Esophagus muscularis mucosa (tissue), 4 donors: ENCODE results near the gene PLA2R1. TPM values are rescaled to one million over a fixed set of nuclear protein-coding genes. Genes with fewer than 3 reads are reported as not detected.

Experiments
- DNase-seq: peaks from one replicate; pipeline ENCODE4 v3.0.0-alpha.2; 2017; ENCODE audit errors: extremely low spot score
- H3K27ac ChIP-seq, 4 donors: fragments of 200-600 bp; sonication (generic); replicated peaks in 1 of 4; 1 replicate in 3 of 4; 2 replicates in 1 of 4; pipeline ENCODE4 v1.5.1; 2016 to 2019; ENCODE audit warnings: mild to moderate bottlenecking in 1 of 4
- H3K27me3 ChIP-seq, 4 donors: fragments of 200-600 bp; sonication (generic); one replicate each; pipeline versions ENCODE4 v1.5.1 to v1.6.0; 2016 to 2019
- H3K36me3 ChIP-seq, 4 donors: fragments of 200-600 bp; sonication (generic); one replicate each; pipeline ENCODE4 v1.5.1; 2016 to 2019
- H3K4me1 ChIP-seq, 4 donors: fragments of 200-600 bp; sonication (generic); one replicate each; pipeline ENCODE4 v1.5.1; 2016 to 2019
- H3K4me3 ChIP-seq, 4 donors: fragments of 200-600 bp; sonication (generic); 1 replicate in 2 of 4; 2 replicates in 2 of 4; pipeline ENCODE4 v1.5.1; 2016 to 2019; ENCODE audit warnings: mild to moderate bottlenecking in 4 of 4, moderate library complexity in 1 of 4
- H3K9me3 ChIP-seq, 4 donors: fragments of 200-600 bp; sonication (generic); 1 replicate in 3 of 4; 2 replicates in 1 of 4; pipeline ENCODE4 v1.5.1; 2016 to 2019
- EP300 ChIP-seq: sonication (generic); formaldehyde crosslinking; IDR thresholded peaks from one replicate; pipeline ENCODE4 v1.6.1; 2017; ENCODE audit warnings: antibody characterized with exemption
- POLR2A ChIP-seq: fragments of 450-650 bp; IDR thresholded peaks from one replicate; pipeline ENCODE4 v1.6.1; 2017; ENCODE audit warnings: antibody characterized with exemption, moderate library complexity, mild to moderate bottlenecking, low read depth
- POLR2AphosphoS5 ChIP-seq, 2 donors: sonication (generic); formaldehyde crosslinking; IDR thresholded peaks; one replicate each; pipeline ENCODE4 v1.6.1; 2017; ENCODE audit warnings: antibody characterized with exemption in 2 of 2
- WGBS: methylation state at CpG from one replicate; pipeline ENCODE4 v1.1.5; 2018; 5-methylcytosine and 5-hydroxymethylcytosine counted together
- intact Hi-C: fragments of 100-400 bp; cut with DNase I; formaldehyde crosslinking; loops from one replicate; pipeline ENCODE4 v1.15.1; 2023
- total RNA-seq, 4 donors: library from RNA; depleted of rRNA; stranded (reverse); fragments of >200 nt; gene quantifications; one replicate each; pipeline versions ENCODE4 v1.1.0 to v1.2.1, GENCODE V29; 2016
- TF ChIP-seq, protein P1 (sequence below), 3 experiments: fragments of 200-600 bp in 2 of 3; fragments of 450-650 bp in 1 of 3; sonication (generic) in 2 of 3; IDR thresholded peaks; one replicate each; pipeline ENCODE4 v1.5.1; 2017 to 2019; ENCODE audit warnings: antibody characterized with exemption in 3 of 3, mild to moderate bottlenecking in 2 of 3, moderate library complexity in 1 of 3

Gene PLA2R1
- total RNA-seq, 4 donors from 2014 or later: 2.8 to 6.4 (median 5.1) TPM

DNA sequence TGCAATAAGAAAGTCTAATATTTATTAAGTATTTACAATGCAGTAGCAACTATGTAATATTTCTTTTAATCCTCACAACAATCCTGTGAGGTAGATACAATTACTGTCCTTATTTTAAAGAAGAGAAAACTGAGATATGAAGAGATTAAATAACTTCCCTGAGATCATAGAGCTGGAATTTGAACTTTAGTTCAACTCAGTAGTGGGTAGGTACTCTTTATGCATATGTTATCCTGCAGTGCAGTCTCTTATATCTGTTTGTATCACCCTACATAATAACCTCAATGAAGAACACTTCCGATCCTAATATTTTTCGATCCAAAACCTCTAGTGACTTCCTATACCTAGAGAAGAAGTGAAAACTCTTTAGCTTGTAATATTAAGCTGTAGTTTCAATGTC lies 64.2 kb downstream of the PLA2R1 start:
- Histone ChIP-seq H3K27ac (no peak overlapping the region), H3K9me3 (no peaks in the 10 kb centered on the region), H3K27me3 (no peaks in the 10 kb centered on the region), H3K4me1 (peaks cover 3 to 12% (median 11%) of the 10 kb centered on the region in 4 donors), H3K36me3 (no peaks in the 10 kb centered on the region), H3K4me3 (no peak overlapping the region)
- no peak for DNase-seq
- intact Hi-C loops: no loop called here
- TF ChIP-seq, protein P1, sequence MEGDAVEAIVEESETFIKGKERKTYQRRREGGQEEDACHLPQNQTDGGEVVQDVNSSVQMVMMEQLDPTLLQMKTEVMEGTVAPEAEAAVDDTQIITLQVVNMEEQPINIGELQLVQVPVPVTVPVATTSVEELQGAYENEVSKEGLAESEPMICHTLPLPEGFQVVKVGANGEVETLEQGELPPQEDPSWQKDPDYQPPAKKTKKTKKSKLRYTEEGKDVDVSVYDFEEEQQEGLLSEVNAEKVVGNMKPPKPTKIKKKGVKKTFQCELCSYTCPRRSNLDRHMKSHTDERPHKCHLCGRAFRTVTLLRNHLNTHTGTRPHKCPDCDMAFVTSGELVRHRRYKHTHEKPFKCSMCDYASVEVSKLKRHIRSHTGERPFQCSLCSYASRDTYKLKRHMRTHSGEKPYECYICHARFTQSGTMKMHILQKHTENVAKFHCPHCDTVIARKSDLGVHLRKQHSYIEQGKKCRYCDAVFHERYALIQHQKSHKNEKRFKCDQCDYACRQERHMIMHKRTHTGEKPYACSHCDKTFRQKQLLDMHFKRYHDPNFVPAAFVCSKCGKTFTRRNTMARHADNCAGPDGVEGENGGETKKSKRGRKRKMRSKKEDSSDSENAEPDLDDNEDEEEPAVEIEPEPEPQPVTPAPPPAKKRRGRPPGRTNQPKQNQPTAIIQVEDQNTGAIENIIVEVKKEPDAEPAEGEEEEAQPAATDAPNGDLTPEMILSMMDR (IDR thresholded peaks at IDR 0.05): no peak
- TF ChIP-seq POLR2A (no peak), EP300 (no peak), POLR2AphosphoS5 (IDR thresholded peaks at IDR 0.05) (no peak)
- 97% methylated on average over 2 of the region's 2 CpGs for WGBS

DNA sequence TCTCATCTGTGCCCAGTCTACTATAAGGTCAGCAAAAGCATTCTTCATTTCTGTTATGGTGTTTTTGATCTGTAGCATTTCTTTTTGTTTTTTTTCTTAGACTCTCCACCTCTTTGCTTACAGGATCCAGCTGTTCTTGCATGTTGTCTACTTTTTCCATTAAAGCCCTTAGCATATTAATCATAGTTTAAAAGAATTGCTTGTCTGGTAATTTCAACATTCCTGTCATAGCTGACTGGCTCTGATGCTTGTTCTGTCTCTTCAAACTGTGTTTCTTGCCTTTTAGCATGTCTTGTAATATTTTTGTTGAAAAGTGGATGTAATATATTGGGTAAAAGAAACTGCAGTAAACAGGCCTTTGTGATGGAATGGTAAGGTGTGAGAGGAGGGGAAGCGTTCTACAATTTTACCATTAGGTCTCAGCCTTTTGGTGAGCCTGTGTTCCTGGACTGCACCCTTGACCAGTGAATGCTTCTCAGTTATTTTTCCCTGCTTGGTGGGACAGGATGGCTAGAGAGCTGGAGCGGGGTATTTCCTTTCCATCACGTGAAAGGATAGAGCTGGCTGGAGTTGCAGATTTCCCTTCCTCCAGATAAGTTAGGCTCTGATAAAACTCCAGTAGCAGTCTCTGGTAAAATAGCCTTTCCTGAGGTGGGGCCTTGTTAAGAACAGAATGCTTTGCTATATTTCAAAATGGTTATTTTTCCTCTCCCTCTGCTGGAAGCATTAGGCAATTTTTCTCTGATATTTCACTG lies 65.4 kb downstream of the PLA2R1 start:
- H3K27me3 ChIP-seq: no peaks in the 10 kb centered on the region
- H3K4me3 ChIP-seq: no peak overlapping the region
- no peak overlapping the region for H3K27ac ChIP-seq
- WGBS: 64% methylated on average over 3 of the region's 3 CpGs
- no peaks in the 10 kb centered on the region for H3K36me3 ChIP-seq
- peaks cover 3 to 12% (median 11%) of the 10 kb centered on the region in 4 donors for H3K4me1 ChIP-seq
- no peak for DNase-seq
- no peaks in the 10 kb centered on the region for H3K9me3 ChIP-seq
- intact Hi-C loops: no loop called here
- TF ChIP-seq POLR2A: no peak
- TF ChIP-seq, protein P1 (IDR thresholded peaks at IDR 0.05): no peak
- TF ChIP-seq POLR2AphosphoS5 (IDR thresholded peaks at IDR 0.05): no peak

DNA sequence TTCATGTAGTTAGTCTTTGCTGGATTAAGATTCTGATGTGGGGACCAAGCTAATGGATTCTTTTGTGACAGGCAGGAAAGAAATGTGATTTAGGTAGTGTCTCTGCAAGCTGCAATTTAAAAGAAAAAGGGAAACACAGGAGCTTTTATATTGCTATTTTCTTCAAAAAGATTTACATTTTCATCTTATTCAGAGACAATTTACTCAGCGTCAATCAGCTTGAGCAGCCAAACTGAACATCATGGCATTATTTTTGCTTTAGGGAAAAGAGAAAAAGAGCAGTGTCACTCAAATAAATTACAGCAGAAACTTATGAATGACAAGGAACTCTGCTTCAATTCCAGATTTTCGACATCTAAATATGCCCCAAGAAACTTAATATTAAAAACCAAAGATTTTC lies 67.4 kb downstream of the PLA2R1 start:
- Histone ChIP-seq H3K27me3 (no peaks in the 10 kb centered on the region), H3K4me1 (peaks cover 3 to 12% (median 11%) of the 10 kb centered on the region in 4 donors), H3K9me3 (no peaks in the 10 kb centered on the region), H3K4me3 (no peak overlapping the region), H3K27ac (no peak overlapping the region), H3K36me3 (no peaks in the 10 kb centered on the region)
- DNase-seq: no peak
- 94% methylated on average over 2 of the region's 2 CpGs for WGBS
- intact Hi-C loops: no loop called here
- TF ChIP-seq POLR2AphosphoS5 (IDR thresholded peaks at IDR 0.05): no peak
- TF ChIP-seq, protein P1 (IDR thresholded peaks at IDR 0.05): no peak
- TF ChIP-seq EP300: no peak
- TF ChIP-seq POLR2A: no peak

DNA sequence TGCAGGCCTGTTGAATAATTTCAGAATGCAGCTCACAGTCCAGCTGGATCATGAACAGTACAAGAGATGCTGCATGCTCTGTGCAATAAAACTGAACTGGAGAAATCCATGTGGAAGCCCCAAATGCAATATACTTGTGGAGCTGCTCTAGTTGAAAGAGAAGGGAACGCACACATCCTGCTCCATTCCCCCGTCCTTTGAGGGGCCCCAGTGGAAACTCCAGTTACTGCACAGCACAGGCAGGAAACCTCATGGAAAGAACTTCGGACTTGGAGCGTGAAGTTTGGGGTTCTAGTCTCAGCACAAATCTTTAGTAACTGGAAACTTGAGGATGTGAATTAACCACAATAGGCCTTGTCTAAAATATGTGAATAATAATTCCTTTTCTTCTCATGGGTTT lies 73.2 kb downstream of the PLA2R1 start:
- intact Hi-C loops: no loop called here
- H3K27me3 ChIP-seq: no peaks in the 10 kb centered on the region
- TF ChIP-seq, protein P1 (IDR thresholded peaks at IDR 0.05): no peak
- no peak for TF ChIP-seq POLR2A
- TF ChIP-seq EP300: no peak
- no peak for TF ChIP-seq POLR2AphosphoS5 (IDR thresholded peaks at IDR 0.05)
- no peak for DNase-seq
- H3K27ac ChIP-seq: no peak overlapping the region
- H3K36me3 ChIP-seq: peaks cover 0 to 10% (median 3%) of the 10 kb centered on the region in 4 donors
- H3K4me1 ChIP-seq: peaks cover 0 to 3% (median 3%) of the 10 kb centered on the region in 4 donors
- 89% methylated on average over 4 of the region's 4 CpGs for WGBS
- H3K4me3 ChIP-seq: no peak overlapping the region
- no peaks in the 10 kb centered on the region for H3K9me3 ChIP-seq
